H1 (cell line): ENCODE measurements around the gene NAT9. TPM values are rescaled to one million over a fixed set of nuclear protein-coding genes. Genes with fewer than 3 reads are reported as not detected.

Experiments
- EZH2 ChIP-seq: fragments of 200-600 bp; sonication (generic); IDR thresholded peaks from 2 replicates; pipeline ENCODE4 v1.7.1; 2012; ENCODE audit warnings: low read depth, mild to moderate bottlenecking, moderate library complexity, low read length, inconsistent platforms; ENCODE audit not compliant: severe bottlenecking
- MAFK ChIP-seq: IDR thresholded peaks from 2 replicates; pipeline ENCODE4 v1.6.1; 2012; ENCODE audit warnings: low read depth, mild to moderate bottlenecking, improper control_type of control experiment, low read length
- polyA plus RNA-seq, 7 experiments: library from polyadenylated mRNA; depleted of rRNA in 3 of 7; stranded (reverse) in 5 of 7; unstranded in 2 of 7; fragments of >200 nt in 5 of 7; fragments of 200-250 nt in 2 of 7; gene quantifications; 1 replicate in 5 of 7; 2 replicates in 1 of 7; 4 replicates in 1 of 7; pipeline versions ENCODE4 v1.2.1 to v1.2.3, GENCODE V29; 2011 to 2013; ENCODE audit warnings: missing spikeins in 2 of 7, mixed read lengths in 2 of 7
- total RNA-seq: library from RNA; stranded (reverse); fragmentation: NEBNext Ultra II Directional; extraction: Animal tissue kit (Norgen Biotek cat#: 25700); gene quantifications from 2 replicates; pipeline ENCODE4 v1.2.1, GENCODE V29; 2021

The NAT9 gene
- total and polyA plus RNA-seq, 2 of the 8 experiments (the other 6 are each of a cell fraction or from before 2014, with no cell fraction given): 32.3 to 42.7 TPM

DNA sequence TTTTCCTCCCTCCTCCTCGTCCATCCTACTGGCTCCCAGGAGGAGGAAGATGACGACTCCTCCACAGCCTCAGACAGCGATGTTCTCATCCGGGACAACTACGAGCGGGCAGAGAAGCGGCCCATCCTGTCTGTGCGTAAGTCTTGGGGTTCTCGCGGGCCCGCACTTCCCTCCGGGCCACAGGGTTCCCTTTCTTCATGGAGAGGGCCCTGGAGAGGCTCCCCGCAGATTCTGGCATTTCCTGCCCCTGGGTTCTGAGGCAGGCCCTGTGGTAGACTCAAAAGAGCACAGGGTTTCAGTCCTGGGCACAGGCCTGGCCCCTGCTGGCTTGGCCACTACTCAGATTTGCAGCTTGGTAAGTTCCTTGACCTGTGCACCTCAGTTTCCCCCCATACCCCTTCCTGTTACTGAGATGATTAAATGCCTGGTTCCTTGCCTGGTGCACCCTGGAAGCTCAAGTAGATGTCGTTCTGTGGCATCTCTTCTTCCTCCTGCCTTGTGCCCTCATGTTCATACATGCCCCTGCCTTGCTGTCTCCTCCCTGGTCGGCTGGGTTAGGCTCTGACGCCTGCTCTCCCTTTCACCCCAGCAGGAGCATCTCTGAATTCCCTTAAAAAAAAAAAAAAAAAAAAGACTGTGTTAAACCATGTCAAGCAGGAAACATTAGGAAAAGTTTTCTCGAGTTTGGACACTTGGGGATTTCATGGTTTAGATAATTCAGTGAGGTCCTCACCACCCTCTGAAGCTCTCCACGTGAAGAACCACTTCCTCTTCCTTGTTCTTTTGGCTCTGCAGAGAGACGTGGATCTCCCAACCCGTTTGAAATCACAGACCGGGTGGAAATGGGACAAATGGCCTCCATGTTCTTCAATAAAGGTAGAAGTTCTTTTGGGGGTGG is 14.3 kb upstream of the NAT9 start (continued):
- TF ChIP-seq MAFK (no peak), EZH2 (no peak)
- TF ChIP-seq, all 59 proteins: peak for 0
